ENCODE measurements around the gene HPGD.

The HPGD gene

GRCh38 chr4:174454815-174455473, 67.3 kb downstream of the HPGD start:
- no peak for DNase-seq
- no peak overlapping the region for H2AFZ ChIP-seq (ENCODE audit: low read length)
- no peaks in the 10 kb centered on the region for H4K20me1 ChIP-seq (ENCODE audit: insufficient read depth, low read length)
- H3F3A ChIP-seq (ENCODE audit: insufficient read depth, low read length), result no peaks in the 10 kb centered on the region
- H3K9me2 ChIP-seq (replicated peaks; ENCODE audit: insufficient read depth, low read length), result no peaks in the 10 kb centered on the region
- no peak overlapping the region for H3K9ac ChIP-seq (ENCODE audit: low read length)
- H3K27me3 ChIP-seq (replicated peaks; ENCODE audit: insufficient read depth, low read length), result no peaks in the 10 kb centered on the region
- no peak overlapping the region for H3K27ac ChIP-seq (ENCODE audit: low read length)
- H3K9me3 ChIP-seq (replicated peaks; ENCODE audit: insufficient read depth, low read length), result no peaks in the 10 kb centered on the region
- no peak overlapping the region for H3K4me2 ChIP-seq (ENCODE audit: low read depth, low read length)
- no peak for TF ChIP-seq EZH2phosphoT487 (IDR thresholded peaks at IDR 0.05; ENCODE audit: low read length)
- no peak for TF ChIP-seq CTCF (IDR thresholded peaks at IDR 0.05; ENCODE audit: low read length)
- no peak overlapping the region for H3K4me3 ChIP-seq (ENCODE audit: low read length)
- H3K79me2 ChIP-seq (ENCODE audit: low read length), result no peaks in the 10 kb centered on the region
- no peaks in the 10 kb centered on the region for H3K36me3 ChIP-seq (replicated peaks; ENCODE audit: insufficient read depth, low read length)
- no peaks in the 10 kb centered on the region for H3K4me1 ChIP-seq (ENCODE audit: low read length)

- H3K9me3 ChIP-seq (replicated peaks; ENCODE audit: insufficient read depth, low read length), result no peaks in the 10 kb centered on the region
- no peaks in the 10 kb centered on the region for H4K20me1 ChIP-seq (ENCODE audit: insufficient read depth, low read length)
- no peaks in the 10 kb centered on the region for H3K4me1 ChIP-seq (ENCODE audit: low read length)
- H3K79me2 ChIP-seq (ENCODE audit: low read length), result no peaks in the 10 kb centered on the region
- H3K9ac ChIP-seq (ENCODE audit: low read length), result no peak overlapping the region
- no peaks in the 10 kb centered on the region for H3K27me3 ChIP-seq (replicated peaks; ENCODE audit: insufficient read depth, low read length)
- DNase-seq, result no peak
- no peak overlapping the region for H3K4me2 ChIP-seq (ENCODE audit: low read depth, low read length)
- H3K36me3 ChIP-seq (replicated peaks; ENCODE audit: insufficient read depth, low read length), result no peaks in the 10 kb centered on the region
- no peaks in the 10 kb centered on the region for H3F3A ChIP-seq (ENCODE audit: insufficient read depth, low read length)
- no peaks in the 10 kb centered on the region for H3K9me2 ChIP-seq (replicated peaks; ENCODE audit: insufficient read depth, low read length)
- no peak overlapping the region for H3K27ac ChIP-seq (ENCODE audit: low read length)
- no peak for TF ChIP-seq EZH2 (optimal IDR thresholded peaks at IDR 0.05; ENCODE audit: low read depth, low read length)
- TF ChIP-seq CTCF (IDR thresholded peaks at IDR 0.05; ENCODE audit: low read length), result no peak
- TF ChIP-seq EZH2phosphoT487 (IDR thresholded peaks at IDR 0.05; ENCODE audit: low read length), result no peak
- H2AFZ ChIP-seq (ENCODE audit: low read length), result no peak overlapping the region
- H3K4me3 ChIP-seq (ENCODE audit: low read length), result no peak overlapping the region
Measured at GRCh38 chr4:174451718-174452296, 70.5 kb downstream of the HPGD start.

DNA sequence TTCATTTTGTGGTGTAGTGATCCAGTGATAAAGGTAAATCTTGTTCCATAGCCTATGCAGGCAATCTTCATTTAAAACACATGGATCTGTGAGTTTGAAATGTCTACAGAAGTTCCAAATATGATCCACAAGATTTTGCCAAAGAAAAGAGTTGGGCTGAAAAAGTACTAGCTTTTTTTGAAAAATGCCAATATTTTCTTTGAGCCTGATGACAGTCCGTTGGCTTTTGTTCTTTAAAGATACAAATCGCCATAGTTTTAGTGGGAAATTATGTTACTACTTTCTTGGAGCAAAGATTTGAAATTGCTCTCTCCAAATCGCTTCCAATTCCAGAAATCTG, 71.5 kb downstream of the HPGD start:
- no peaks in the 10 kb centered on the region for H3K79me2 ChIP-seq (ENCODE audit: low read length)
- no peaks in the 10 kb centered on the region for H3K9me3 ChIP-seq (replicated peaks; ENCODE audit: insufficient read depth, low read length)
- H3K27ac ChIP-seq (ENCODE audit: low read length), result no peak overlapping the region
- no peak overlapping the region for H2AFZ ChIP-seq (ENCODE audit: low read length)
- no peaks in the 10 kb centered on the region for H4K20me1 ChIP-seq (ENCODE audit: insufficient read depth, low read length)
- H3K36me3 ChIP-seq (replicated peaks; ENCODE audit: insufficient read depth, low read length), result no peaks in the 10 kb centered on the region
- H3K9ac ChIP-seq (ENCODE audit: low read length), result no peak overlapping the region
- DNase-seq, result no peak
- no peaks in the 10 kb centered on the region for H3K27me3 ChIP-seq (replicated peaks; ENCODE audit: insufficient read depth, low read length)
- no peak for TF ChIP-seq CTCF (IDR thresholded peaks at IDR 0.05; ENCODE audit: low read length)
- TF ChIP-seq EZH2 (optimal IDR thresholded peaks at IDR 0.05; ENCODE audit: low read depth, low read length), result no peak
- no peak for TF ChIP-seq EZH2phosphoT487 (IDR thresholded peaks at IDR 0.05; ENCODE audit: low read length)
- no peaks in the 10 kb centered on the region for H3K9me2 ChIP-seq (replicated peaks; ENCODE audit: insufficient read depth, low read length)
- H3K4me2 ChIP-seq (ENCODE audit: low read depth, low read length), result no peak overlapping the region
- no peaks in the 10 kb centered on the region for H3K4me1 ChIP-seq (ENCODE audit: low read length)
- no peaks in the 10 kb centered on the region for H3F3A ChIP-seq (ENCODE audit: insufficient read depth, low read length)
- H3K4me3 ChIP-seq (ENCODE audit: low read length), result no peak overlapping the region
